GM18498 (cell line): ENCODE results near the gene GALM.
"Not testable (repeated sequence)": the region's sequence is repeated elsewhere in the genome, so short reads cannot be mapped to it uniquely, and the experiment has no call there.

Experiments used
- ATAC-seq: cut with Tn5 transposase; IDR thresholded peaks from one replicate; pipeline ENCODE4 v1.9.1; 2021; ENCODE audit warnings: mild to moderate bottlenecking, moderate library complexity; ENCODE audit not compliant: unreplicated experiment

Gene GALM

DNA sequence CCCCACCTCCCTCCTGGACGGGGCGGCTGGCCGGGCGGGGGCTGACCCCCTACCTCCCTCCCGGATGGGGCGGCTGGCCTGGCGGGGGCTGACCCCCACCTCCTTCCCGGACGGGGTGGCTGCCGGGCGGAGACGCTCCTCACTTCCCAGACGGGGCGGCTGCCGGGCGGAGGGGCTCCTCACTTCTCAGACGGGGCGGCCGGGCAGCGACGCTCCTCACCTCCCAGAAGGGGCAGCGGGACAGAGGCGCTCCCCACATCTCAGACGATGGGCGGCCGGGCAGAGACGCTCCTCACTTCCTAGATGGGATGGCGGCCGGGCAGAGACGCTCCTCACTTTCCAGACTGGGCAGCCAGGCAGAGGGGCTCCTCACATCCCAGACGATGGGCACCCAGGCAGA is 90.0 kb downstream of the GALM start:
- ATAC-seq: not testable (repeated sequence)

DNA sequence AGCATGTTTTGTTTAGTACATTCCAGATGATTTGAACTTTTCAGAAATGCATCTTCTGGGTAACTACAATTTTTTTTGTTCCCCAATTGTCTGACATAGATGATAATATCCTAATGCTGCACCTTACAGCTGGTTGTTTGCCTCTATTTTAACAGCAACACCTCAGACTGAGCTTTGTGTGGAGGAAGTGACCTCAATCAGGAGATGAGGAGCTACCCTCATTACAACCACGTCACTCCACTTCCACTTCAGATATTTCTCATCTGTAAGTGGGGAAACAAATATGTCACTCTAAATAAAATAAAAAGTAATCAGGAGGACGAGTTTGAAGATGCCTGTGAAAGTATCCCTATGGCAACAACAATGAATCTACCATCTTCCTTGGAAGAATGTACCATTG is 97.3 kb downstream of the GALM start:
- no peak for ATAC-seq

- no peak for ATAC-seq
Observed at GRCh38 chr2:38763728-38764127, 97.8 kb downstream of the GALM start.

- no peak for ATAC-seq
Observed at GRCh38 chr2:38765149-38765548, 99.2 kb downstream of the GALM start.

- no peak for ATAC-seq
Observed at GRCh38 chr2:38765551-38765950, 99.6 kb downstream of the GALM start.

GRCh38 chr2:38771632-38772031 is 105.7 kb downstream of the GALM start:
- no peak for ATAC-seq

DNA sequence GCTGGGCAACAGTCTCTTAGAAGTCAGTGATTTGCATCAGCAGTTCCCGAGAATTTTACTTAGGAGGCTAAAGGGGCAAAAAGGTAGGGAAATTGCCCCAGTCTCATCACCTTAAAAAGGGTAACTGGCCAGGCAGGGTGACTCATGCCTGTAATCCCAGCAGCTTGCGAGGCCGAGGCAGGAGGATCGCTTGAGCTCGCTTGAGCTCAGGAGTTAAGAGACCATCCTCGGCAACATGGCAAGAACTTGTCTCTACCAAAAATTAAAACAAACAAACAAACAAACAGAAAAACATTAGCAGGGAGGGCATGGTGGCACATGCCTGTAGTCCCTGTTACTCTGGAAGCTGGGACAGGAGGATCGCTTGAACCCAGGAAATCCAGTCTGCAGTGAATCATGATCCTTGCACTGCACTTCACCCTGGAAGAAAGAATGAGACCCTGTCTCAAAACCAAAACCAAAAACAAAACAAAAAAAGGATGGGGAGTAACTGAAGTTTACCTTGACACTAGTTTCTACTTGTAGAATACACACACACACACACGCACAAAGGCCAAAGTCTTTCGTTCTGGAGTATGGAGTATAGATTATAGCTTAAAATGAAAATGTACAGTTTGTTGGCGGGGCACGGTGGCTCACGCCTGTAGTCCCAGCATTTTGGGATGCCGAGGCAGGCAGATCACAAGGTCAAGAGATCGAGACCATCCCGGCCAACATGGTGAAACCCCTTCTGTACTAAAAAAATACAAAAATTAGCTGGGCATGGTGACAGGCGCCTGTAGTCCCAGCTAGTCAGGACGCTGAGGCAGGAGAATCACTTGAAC is 109.4 kb downstream of the GALM start:
- ATAC-seq: no peak

GRCh38 chr2:38775921-38776225 is 110.0 kb downstream of the GALM start:
- ATAC-seq: no peak

DNA sequence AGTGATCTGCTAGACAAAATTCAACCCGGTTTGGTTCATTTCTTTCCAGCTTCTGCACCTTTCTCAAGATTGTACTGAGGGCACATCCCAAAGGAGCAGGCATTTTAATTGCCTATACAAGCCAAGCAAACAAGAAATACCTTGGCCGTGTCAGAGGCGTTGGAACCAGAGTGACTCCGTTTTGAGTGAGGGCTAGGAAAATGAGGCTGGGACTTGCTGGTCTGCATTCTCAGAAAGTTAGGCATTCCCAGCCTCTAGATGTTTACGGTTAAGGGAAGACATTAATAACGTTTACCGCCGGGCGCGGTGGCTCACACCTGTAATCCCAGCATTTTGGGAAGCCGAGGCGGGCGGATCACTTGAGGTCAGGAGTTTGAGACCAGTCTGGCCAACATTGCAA is 110.6 kb downstream of the GALM start:
- no peak for ATAC-seq

GRCh38 chr2:38778687-38779082 is 112.8 kb downstream of the GALM start:
- ATAC-seq: no peak

DNA sequence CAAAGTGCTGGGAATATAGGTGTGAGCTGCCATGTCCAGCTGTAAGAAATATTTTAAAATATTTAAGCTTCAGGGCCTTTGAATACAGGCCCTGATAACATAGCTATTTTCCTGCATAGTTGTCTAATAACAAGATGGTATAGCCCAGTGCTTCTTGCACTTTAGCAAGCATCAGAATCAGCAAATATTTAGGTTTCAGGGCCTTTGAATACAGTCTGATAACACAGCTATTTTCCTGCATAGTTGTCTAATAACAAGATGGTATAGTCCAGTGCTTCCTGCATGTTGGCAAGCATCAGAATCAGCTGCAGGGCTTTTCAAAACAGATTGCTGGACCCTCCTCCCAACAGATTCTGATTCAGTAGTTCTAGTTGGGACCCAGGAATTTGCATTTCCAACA is 117.7 kb downstream of the GALM start:
- ATAC-seq: no peak
